Mesendoderm (in vitro differentiated cells): ENCODE results near the gene BCL11A.

Source experiments
- DNase-seq: peaks from one replicate; pipeline ENCODE4 v3.0.0; 2013
- H2AK5ac ChIP-seq: 2 replicates; pipeline ENCODE4 v1.6.1; 2013; ENCODE audit warnings: low read length, inconsistent platforms
- H2BK120ac ChIP-seq: 2 replicates; pipeline ENCODE4 v1.6.1; 2013; ENCODE audit warnings: low read depth, mild to moderate bottlenecking, low read length, moderate library complexity, mixed read lengths
- H2BK15ac ChIP-seq: replicated peaks from 2 replicates; pipeline ENCODE4 v1.6.1; 2013; ENCODE audit warnings: low read depth, mild to moderate bottlenecking, moderate library complexity
- H2BK5ac ChIP-seq: 2 replicates; pipeline ENCODE4 v1.6.1; 2013; ENCODE audit warnings: low read length, inconsistent platforms
- H3K18ac ChIP-seq: 2 replicates; pipeline ENCODE4 v1.6.1; 2013; ENCODE audit warnings: mild to moderate bottlenecking, low read length, mixed read lengths
- H3K23ac ChIP-seq: one replicate; pipeline ENCODE4 v1.6.1; 2013; ENCODE audit warnings: low read length
- H3K27ac ChIP-seq: 2 replicates; pipeline ENCODE4 v1.5.1; 2013; ENCODE audit warnings: low read depth, mild to moderate bottlenecking, inconsistent platforms, low read length, moderate library complexity
- H3K27me3 ChIP-seq: 2 replicates; pipeline ENCODE4 v1.6.1; 2013; ENCODE audit warnings: low read length, control low read depth, mild to moderate bottlenecking, inconsistent platforms; ENCODE audit not compliant: insufficient read depth, poor library complexity
- H3K36me3 ChIP-seq: 2 replicates; pipeline ENCODE4 v1.6.1; 2013; ENCODE audit warnings: low read length, inconsistent platforms; ENCODE audit not compliant: control insufficient read depth, insufficient read depth
- H3K4ac ChIP-seq: one replicate; pipeline ENCODE4 v1.6.1; 2013; ENCODE audit warnings: low read depth, mild to moderate bottlenecking, low read length, moderate library complexity
- H3K4me1 ChIP-seq: 2 replicates; pipeline ENCODE4 v1.6.1; 2013; ENCODE audit warnings: low read depth, low read length, inconsistent platforms; ENCODE audit not compliant: control insufficient read depth
- H3K4me2 ChIP-seq: 2 replicates; pipeline ENCODE4 v1.6.1; 2013; ENCODE audit warnings: low read length
- H3K4me3 ChIP-seq: 2 replicates; pipeline ENCODE4 v1.5.1; 2013; ENCODE audit warnings: mild to moderate bottlenecking, low read length
- H3K56ac ChIP-seq: one replicate; pipeline ENCODE4 v1.6.1; 2013; ENCODE audit warnings: low read length
- H3K79me1 ChIP-seq: 2 replicates; pipeline ENCODE4 v1.6.1; 2013; ENCODE audit warnings: low read length, inconsistent platforms
- H3K79me2 ChIP-seq: 2 replicates; pipeline ENCODE4 v1.6.1; 2013; ENCODE audit warnings: mild to moderate bottlenecking, low read length; ENCODE audit not compliant: control insufficient read depth, insufficient read depth
- H3K9ac ChIP-seq: 2 replicates; pipeline ENCODE4 v1.6.1; 2013; ENCODE audit warnings: low read length, inconsistent platforms
- H4K5ac ChIP-seq: one replicate; pipeline ENCODE4 v1.6.1; 2013; ENCODE audit warnings: low read length
- H4K8ac ChIP-seq: one replicate; pipeline ENCODE4 v1.6.1; 2013; ENCODE audit warnings: low read depth, mild to moderate bottlenecking, control low read depth, low read length, moderate library complexity
- WGBS: extraction: QIAGEN DNeasy Blood & Tissue Kit; methylation state at CpG from one replicate; pipeline ENCODE4 v1.1.7; 2013; ENCODE audit warnings: low lambda C conversion rate, missing lambda C conversion rate; ENCODE audit not compliant: insufficient coverage; ENCODE audit errors: extremely low coverage; 5-methylcytosine and 5-hydroxymethylcytosine counted together

Gene BCL11A

GRCh38 chr2:60581433-60582282 is 28.2 kb upstream of the BCL11A start:
- Histone ChIP-seq H2AK5ac (no peak overlapping the region), H3K4me1 (no peaks in the 10 kb centered on the region), H3K23ac (no peak overlapping the region), H2BK15ac (no peak overlapping the region), H4K8ac (no peak overlapping the region), H4K5ac (no peak overlapping the region), H3K56ac (peak overlapping the region; percentile 87), H2BK5ac (no peak overlapping the region), H3K36me3 (no peaks in the 10 kb centered on the region), H3K4me2 (peak overlapping the region; percentile 65), H3K18ac (peak overlapping the region; percentile 32), H3K4me3 (peak overlapping the region; percentile 28), H3K4ac (no peak overlapping the region), H3K27ac (no peak overlapping the region), H3K9ac (peak overlapping the region; percentile 62), H3K27me3 (no peaks in the 10 kb centered on the region), H3K79me1 (no peaks in the 10 kb centered on the region), H3K79me2 (no peaks in the 10 kb centered on the region), H2BK120ac (no peak overlapping the region)
- WGBS, result no CpG with 5 or more reads among the region's 59 CpGs
- DNase-seq, result peak; percentile 60

GRCh38 chr2:60577682-60578283 is 24.3 kb upstream of the BCL11A start:
- WGBS, result no CpG with 5 or more reads among the region's 6 CpGs
- H3K27me3 ChIP-seq, result no peaks in the 10 kb centered on the region
- H3K4me1 ChIP-seq, result no peaks in the 10 kb centered on the region
- H3K79me2 ChIP-seq, result no peaks in the 10 kb centered on the region
- H4K8ac ChIP-seq, result no peak overlapping the region
- H3K18ac ChIP-seq, result no peak overlapping the region
- H3K9ac ChIP-seq, result no peak overlapping the region
- H3K56ac ChIP-seq, result no peak overlapping the region
- no peak overlapping the region for H2BK120ac ChIP-seq
- H3K36me3 ChIP-seq, result no peaks in the 10 kb centered on the region
- no peak overlapping the region for H3K27ac ChIP-seq
- H2AK5ac ChIP-seq, result no peak overlapping the region
- H4K5ac ChIP-seq, result no peak overlapping the region
- H3K4me2 ChIP-seq, result no peak overlapping the region
- H2BK15ac ChIP-seq, result no peak overlapping the region
- H3K4ac ChIP-seq, result no peak overlapping the region
- H2BK5ac ChIP-seq, result no peak overlapping the region
- DNase-seq, result no peak
- H3K4me3 ChIP-seq, result no peak overlapping the region
- no peaks in the 10 kb centered on the region for H3K79me1 ChIP-seq
- H3K23ac ChIP-seq, result no peak overlapping the region

- Histone ChIP-seq H2BK120ac (no peak overlapping the region), H3K36me3 (no peaks in the 10 kb centered on the region), H3K9ac (no peak overlapping the region), H3K4me2 (no peak overlapping the region), H3K27ac (no peak overlapping the region), H3K27me3 (peaks cover 4% of the 10 kb centered on the region), H3K23ac (no peak overlapping the region), H3K18ac (no peak overlapping the region), H3K79me2 (no peaks in the 10 kb centered on the region), H4K5ac (no peak overlapping the region), H2BK5ac (no peak overlapping the region), H2BK15ac (no peak overlapping the region), H3K4me3 (no peak overlapping the region), H3K79me1 (no peaks in the 10 kb centered on the region), H2AK5ac (no peak overlapping the region), H3K56ac (no peak overlapping the region), H3K4ac (no peak overlapping the region), H3K4me1 (peaks cover 7% of the 10 kb centered on the region), H4K8ac (no peak overlapping the region)
- no CpG with 5 or more reads among the region's 3 CpGs for WGBS
- no peak for DNase-seq
Observed at GRCh38 chr2:60573251-60573650, 19.8 kb upstream of the BCL11A start.

GRCh38 chr2:60570251-60570650 is 16.8 kb upstream of the BCL11A start:
- no peak overlapping the region for H3K27ac ChIP-seq
- H3K4me3 ChIP-seq, result no peak overlapping the region
- H3K4ac ChIP-seq, result no peak overlapping the region
- H3K18ac ChIP-seq, result no peak overlapping the region
- no peaks in the 10 kb centered on the region for H3K79me2 ChIP-seq
- no peak overlapping the region for H2BK120ac ChIP-seq
- WGBS, result no CpG with 5 or more reads among the region's 9 CpGs
- H3K36me3 ChIP-seq, result no peaks in the 10 kb centered on the region
- no peak overlapping the region for H4K8ac ChIP-seq
- DNase-seq, result no peak
- H3K9ac ChIP-seq, result no peak overlapping the region
- peaks cover 9% of the 10 kb centered on the region for H3K27me3 ChIP-seq
- H3K56ac ChIP-seq, result no peak overlapping the region
- no peak overlapping the region for H2BK15ac ChIP-seq
- no peaks in the 10 kb centered on the region for H3K79me1 ChIP-seq
- no peak overlapping the region for H4K5ac ChIP-seq
- H2BK5ac ChIP-seq, result no peak overlapping the region
- H2AK5ac ChIP-seq, result no peak overlapping the region
- no peak overlapping the region for H3K4me2 ChIP-seq
- H3K4me1 ChIP-seq, result peaks cover 9% of the 10 kb centered on the region
- no peak overlapping the region for H3K23ac ChIP-seq

- H3K27ac ChIP-seq, result no peak overlapping the region
- H3K4ac ChIP-seq, result no peak overlapping the region
- no peak overlapping the region for H2BK15ac ChIP-seq
- H2AK5ac ChIP-seq, result no peak overlapping the region
- H3K27me3 ChIP-seq, result peaks cover 9% of the 10 kb centered on the region
- H3K23ac ChIP-seq, result no peak overlapping the region
- peak; percentile 56 for DNase-seq
- H3K56ac ChIP-seq, result no peak overlapping the region
- WGBS, result no CpG with 5 or more reads among the region's 13 CpGs
- peak overlapping the region; percentile 1 for H3K4me3 ChIP-seq
- no peak overlapping the region for H2BK5ac ChIP-seq
- H3K9ac ChIP-seq, result peak overlapping the region; percentile 43
- peak overlapping the region; percentile 43 for H3K18ac ChIP-seq
- H3K4me2 ChIP-seq, result peak overlapping the region; percentile 51
- no peaks in the 10 kb centered on the region for H3K79me1 ChIP-seq
- peaks cover 9% of the 10 kb centered on the region for H3K4me1 ChIP-seq
- no peak overlapping the region for H4K8ac ChIP-seq
- H3K79me2 ChIP-seq, result no peaks in the 10 kb centered on the region
- H4K5ac ChIP-seq, result no peak overlapping the region
- no peak overlapping the region for H2BK120ac ChIP-seq
- no peaks in the 10 kb centered on the region for H3K36me3 ChIP-seq
Observed at GRCh38 chr2:60569680-60570111, 16.2 kb upstream of the BCL11A start.
